GM23248 (cell line): Measurements from ENCODE around the gene H1-8. TPM values are rescaled to one million over a fixed set of nuclear protein-coding genes. Genes with fewer than 3 reads are reported as not detected.
"Not testable (repeated sequence)": the region's sequence is repeated elsewhere in the genome, so short reads cannot be mapped to it uniquely, and the experiment has no call there.

Source experiments
- DNase-seq: peaks from one replicate; pipeline ENCODE4 v3.0.0-alpha.2; 2015
- H2AFZ ChIP-seq: fragments of 200-600 bp; sonication (generic); 2 replicates; pipeline ENCODE4 v1.6.1; 2016; ENCODE audit warnings: antibody characterized with exemption
- H3F3A ChIP-seq: fragments of 200-600 bp; sonication (generic); 2 replicates; pipeline ENCODE4 v1.6.1; 2016; ENCODE audit warnings: mild to moderate bottlenecking, antibody characterized with exemption, mixed run types; ENCODE audit not compliant: insufficient read depth
- H3K27ac ChIP-seq: fragments of 200-600 bp; sonication (generic); 2 replicates; pipeline ENCODE4 v1.5.1; 2016; ENCODE audit warnings: mild to moderate bottlenecking
- H3K27me3 ChIP-seq: fragments of 200-600 bp; sonication (generic); replicated peaks from 2 replicates; pipeline ENCODE4 v1.6.1; 2016; ENCODE audit warnings: mild to moderate bottlenecking; ENCODE audit not compliant: insufficient read depth
- H3K36me3 ChIP-seq: fragments of 200-600 bp; sonication (generic); 2 replicates; pipeline ENCODE4 v1.6.1; 2016; ENCODE audit warnings: low read depth, mild to moderate bottlenecking
- H3K4me1 ChIP-seq: fragments of 200-600 bp; sonication (generic); 2 replicates; pipeline ENCODE4 v1.6.1; 2016; ENCODE audit warnings: mild to moderate bottlenecking; ENCODE audit not compliant: insufficient read depth
- H3K4me2 ChIP-seq: fragments of 200-600 bp; sonication (generic); one replicate; pipeline ENCODE4 v1.6.1; 2016; ENCODE audit warnings: mild to moderate bottlenecking; ENCODE audit not compliant: unreplicated experiment
- H3K4me3 ChIP-seq: fragments of 200-600 bp; sonication (generic); 2 replicates; pipeline ENCODE4 v1.5.1; 2016; ENCODE audit warnings: mild to moderate bottlenecking
- H3K79me2 ChIP-seq: fragments of 200-600 bp; sonication (generic); 2 replicates; pipeline ENCODE4 v1.6.1; 2016; ENCODE audit warnings: mild to moderate bottlenecking; ENCODE audit not compliant: insufficient read depth
- H3K9ac ChIP-seq: fragments of 200-600 bp; sonication (generic); 2 replicates; pipeline ENCODE4 v1.6.1; 2016; ENCODE audit warnings: mild to moderate bottlenecking
- H3K9me2 ChIP-seq: fragments of 200-600 bp; sonication (generic); 2 replicates; pipeline ENCODE4 v1.6.1; 2016; ENCODE audit warnings: mixed run types, mild to moderate bottlenecking, moderate library complexity; ENCODE audit not compliant: insufficient read depth
- H3K9me3 ChIP-seq: fragments of 200-600 bp; sonication (generic); one replicate; pipeline ENCODE4 v1.6.1; 2017; ENCODE audit warnings: low read depth
- H4K20me1 ChIP-seq: fragments of 200-600 bp; sonication (generic); 2 replicates; pipeline ENCODE4 v1.6.0; 2016; ENCODE audit not compliant: insufficient read depth
- EZH2 ChIP-seq: fragments of 200-600 bp; sonication (generic); IDR thresholded peaks from 2 replicates; pipeline ENCODE4 v1.6.1; 2018; ENCODE audit warnings: antibody characterized with exemption, mild to moderate bottlenecking; ENCODE audit not compliant: insufficient read depth, poor library complexity, severe bottlenecking
- EZH2phosphoT487 ChIP-seq: fragments of 200-600 bp; sonication (generic); IDR thresholded peaks from 2 replicates; pipeline ENCODE4 v1.6.1; 2018; ENCODE audit warnings: antibody characterized with exemption, moderate library complexity, mild to moderate bottlenecking, low read depth; ENCODE audit not compliant: insufficient read depth
- WGBS, 2 experiments: methylation state at CpG; one replicate each; pipeline ENCODE4 v1.1.6; 2015 to 2017; ENCODE audit warnings: low lambda C conversion rate in 2 of 2, low coverage in 1 of 2; ENCODE audit errors: missing lambda C conversion rate in 2 of 2; 5-methylcytosine and 5-hydroxymethylcytosine counted together
- in situ Hi-C: fragments of 300-500 bp; cut with MboI; formaldehyde crosslinking; loops from 2 replicates; pipeline ENCODE4 v1.15.0; 2020
- polyA plus RNA-seq: library from polyadenylated mRNA; unstranded; fragments of >200 nt; fragmentation: Nextera tagmentation; extraction: Ambion mirVana; gene quantifications from 2 replicates; pipeline ENCODE4 v1.2.1, GENCODE V29; 2016
- total RNA-seq: library from RNA; depleted of rRNA; stranded (reverse); fragments of >200 nt; shearing (Covaris generic); gene quantifications from 2 replicates; pipeline ENCODE4 v1.2.3, GENCODE V29; 2014

H1-8 gene
- total and polyA plus RNA-seq, 2 experiments from 2014 or later, result not detected

GRCh38 chr3:129499604-129500333 lies 43.2 kb upstream of the H1-8 start:
- not testable (repeated sequence) for H4K20me1 ChIP-seq, H3K27me3 ChIP-seq, H3K4me3 ChIP-seq, DNase-seq, H3K79me2 ChIP-seq, H3K36me3 ChIP-seq, H3K9me3 ChIP-seq, H3K9me2 ChIP-seq, H3K9ac ChIP-seq, H3K4me2 ChIP-seq, H2AFZ ChIP-seq, H3F3A ChIP-seq, H3K27ac ChIP-seq
- peaks cover 18% of the 10 kb centered on the region for H3K4me1 ChIP-seq
- WGBS, 2 experiments, result 89 to 95% methylated on average over 12 to 13 of the region's 14 CpGs
- in situ Hi-C loops, result loop anchor here (10.0 to 25.0 kb wide), 2 partner anchors 105 to 313 kb away; partner anchors contain the start of gene PLXND1

- in situ Hi-C loops, result no loop called here
- H4K20me1 ChIP-seq, result no peaks in the 10 kb centered on the region
- 92% methylated on average over 5 of the region's 5 CpGs for WGBS, 2 experiments
Observed at GRCh38 chr3:129500334-129500658, 42.7 kb upstream of the H1-8 start.

GRCh38 chr3:129501630-129502029 lies 41.3 kb upstream of the H1-8 start:
- TF ChIP-seq EZH2phosphoT487 (no peak), EZH2 (no peak)
- Histone ChIP-seq H3K27me3 (no peaks in the 10 kb centered on the region), H3K79me2 (no peaks in the 10 kb centered on the region), H3K9ac (no peak overlapping the region), H3K36me3 (no peaks in the 10 kb centered on the region; the same call in 1 of the 2 replicates), H3K9me3 (no peaks in the 10 kb centered on the region), H3F3A (no peaks in the 10 kb centered on the region), H3K27ac (no peak overlapping the region), H4K20me1 (no peaks in the 10 kb centered on the region), H3K4me2 (no peak overlapping the region), H3K9me2 (no peaks in the 10 kb centered on the region), H2AFZ (no peak overlapping the region), H3K4me1 (peaks cover 8% of the 10 kb centered on the region), H3K4me3 (no peak overlapping the region)
- DNase-seq, result no peak
- WGBS, 2 experiments, result 93 to 97% methylated on average over 5 of the region's 5 CpGs
- in situ Hi-C loops, result no loop called here

More at GRCh38 chr3:129500334-129500658, 42.7 kb upstream of the H1-8 start:
- no peak overlapping the region for H3K27ac ChIP-seq
- H3K9me3 ChIP-seq, result no peaks in the 10 kb centered on the region
- no peak overlapping the region for H3K4me3 ChIP-seq
- H3K4me1 ChIP-seq, result peaks cover 13% of the 10 kb centered on the region
- H3K79me2 ChIP-seq, result no peaks in the 10 kb centered on the region
- no peak overlapping the region for H2AFZ ChIP-seq
- peaks cover 3% of the 10 kb centered on the region; the same call in 1 of the 2 replicates for H3F3A ChIP-seq
- no peak overlapping the region for H3K4me2 ChIP-seq
- TF ChIP-seq EZH2 (no peak), EZH2phosphoT487 (no peak)
- no peak for DNase-seq
- H3K9me2 ChIP-seq, result no peaks in the 10 kb centered on the region
- H3K36me3 ChIP-seq, result no peaks in the 10 kb centered on the region; the same call in 1 of the 2 replicates
- H3K27me3 ChIP-seq, result no peaks in the 10 kb centered on the region
- no peak overlapping the region for H3K9ac ChIP-seq

DNA sequence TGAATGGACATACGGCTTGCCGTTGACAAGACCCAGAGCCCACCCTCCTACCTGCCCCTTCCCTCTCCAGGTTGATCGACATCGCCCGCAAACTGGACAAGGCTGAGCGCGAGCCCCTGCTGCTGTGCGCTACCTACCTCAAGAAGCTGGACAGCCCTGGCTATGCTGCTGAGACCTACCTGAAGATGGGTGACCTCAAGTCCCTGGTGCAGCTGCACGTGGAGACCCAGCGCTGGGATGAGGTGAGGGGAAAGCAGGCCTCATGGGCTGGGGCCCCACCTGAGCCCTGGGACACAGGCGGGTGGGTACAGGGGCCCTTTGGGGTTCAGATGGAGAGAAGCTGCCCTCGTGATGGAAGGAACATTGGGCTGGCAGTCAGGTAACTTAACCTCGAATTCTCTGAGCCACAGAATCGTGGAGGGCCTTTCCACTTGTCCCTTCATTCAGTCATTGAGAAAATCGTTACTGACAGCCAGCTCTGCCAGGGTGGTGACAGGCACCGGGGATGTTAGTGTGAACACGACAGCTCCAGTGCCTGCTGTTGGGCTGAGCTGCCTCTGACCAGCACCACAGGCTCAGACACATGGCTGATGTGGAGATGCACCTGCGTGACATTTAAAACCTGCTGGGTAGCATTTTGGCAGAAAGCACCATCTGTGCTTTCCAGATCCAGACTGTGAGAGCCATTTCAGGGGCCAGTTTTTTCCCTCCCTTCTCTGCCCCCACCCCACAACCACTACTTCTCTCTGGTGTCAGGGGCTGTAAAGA lies 40.1 kb upstream of the H1-8 start:
- DNase-seq, result no peak
- no peaks in the 10 kb centered on the region for H3K79me2 ChIP-seq
- H3K27me3 ChIP-seq, result no peaks in the 10 kb centered on the region
- H3K36me3 ChIP-seq, result no peaks in the 10 kb centered on the region; the same call in 1 of the 2 replicates
- H3K9me3 ChIP-seq, result no peaks in the 10 kb centered on the region
- H3K9ac ChIP-seq, result no peak overlapping the region
- H3K27ac ChIP-seq, result no peak overlapping the region
- no peak overlapping the region for H2AFZ ChIP-seq
- no peaks in the 10 kb centered on the region for H3F3A ChIP-seq
- in situ Hi-C loops, result no loop called here
- no peaks in the 10 kb centered on the region for H3K9me2 ChIP-seq
- WGBS, 2 experiments, result 93 to 94% methylated on average over 18 of the region's 18 CpGs
- H3K4me1 ChIP-seq, result peaks cover 8% of the 10 kb centered on the region
- no peak overlapping the region for H3K4me2 ChIP-seq
- no peaks in the 10 kb centered on the region for H4K20me1 ChIP-seq
- TF ChIP-seq EZH2 (no peak), EZH2phosphoT487 (no peak)
- no peak overlapping the region for H3K4me3 ChIP-seq
